ENCODE measurements around the gene SCG3. TPM values are rescaled to one million over a fixed set of nuclear protein-coding genes. Genes with fewer than 3 reads are reported as not detected.

The SCG3 gene
- total and polyA plus RNA-seq, 4 donors = 0.14 to 1.3 (median 0.26) TPM

DNA sequence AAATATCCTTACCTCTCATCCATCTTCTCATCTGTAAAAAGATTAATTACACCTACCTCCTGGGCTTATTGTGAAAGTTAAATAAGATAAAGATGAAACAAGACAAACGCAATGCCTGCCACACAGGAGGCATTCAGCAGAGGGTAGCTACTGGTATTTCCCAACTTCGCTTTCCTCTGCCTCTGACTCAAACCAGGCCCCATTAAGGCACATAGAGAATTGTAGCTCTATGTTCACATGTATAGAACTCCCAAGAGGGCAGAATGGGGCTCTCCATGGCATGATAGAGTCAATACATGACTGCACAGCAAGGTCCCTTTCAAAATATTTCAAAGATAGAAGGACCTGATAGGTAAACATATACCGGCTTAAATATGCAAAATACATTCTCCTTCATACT, 54.8 kb downstream of the SCG3 start:
- Histone ChIP-seq H3K4me1 (ENCODE audit: control insufficient read depth in 5 of 5, insufficient read depth in 5 of 5, low read length in 5 of 5) (peaks cover 0 to 18% (median 3%) of the 10 kb centered on the region in 5 donors), H3K9ac (ENCODE audit: insufficient read depth in 1 of 2, low read length in 2 of 2) (no peak overlapping the region), H3K4me3 (no peak overlapping the region), H3K36me3 (ENCODE audit: control insufficient read depth in 4 of 4, insufficient read depth in 4 of 4, low read length in 4 of 4) (no peaks in the 10 kb centered on the region), H3K27ac (ENCODE audit: low read depth in 1 of 2, low read length in 1 of 2) (peak overlapping the region in 1 of 2 donors; percentile 17), H3K9me3 (ENCODE audit: control insufficient read depth in 4 of 4, insufficient read depth in 3 of 4, low read length in 3 of 4) (no peaks in the 10 kb centered on the region), H3K27me3 (ENCODE audit: control insufficient read depth in 3 of 3, insufficient read depth in 3 of 3, low read length in 2 of 3) (peaks cover 0 to 8% (median 3%) of the 10 kb centered on the region in 3 donors)
- DNase-seq (no peak), ATAC-seq (ENCODE audit: insufficient read depth, low FRiP score) (no peak)
- WGBS, 2 donors = 32 to 53% methylated on average over 3 of the region's 3 CpGs
- TF ChIP-seq, protein P1, sequence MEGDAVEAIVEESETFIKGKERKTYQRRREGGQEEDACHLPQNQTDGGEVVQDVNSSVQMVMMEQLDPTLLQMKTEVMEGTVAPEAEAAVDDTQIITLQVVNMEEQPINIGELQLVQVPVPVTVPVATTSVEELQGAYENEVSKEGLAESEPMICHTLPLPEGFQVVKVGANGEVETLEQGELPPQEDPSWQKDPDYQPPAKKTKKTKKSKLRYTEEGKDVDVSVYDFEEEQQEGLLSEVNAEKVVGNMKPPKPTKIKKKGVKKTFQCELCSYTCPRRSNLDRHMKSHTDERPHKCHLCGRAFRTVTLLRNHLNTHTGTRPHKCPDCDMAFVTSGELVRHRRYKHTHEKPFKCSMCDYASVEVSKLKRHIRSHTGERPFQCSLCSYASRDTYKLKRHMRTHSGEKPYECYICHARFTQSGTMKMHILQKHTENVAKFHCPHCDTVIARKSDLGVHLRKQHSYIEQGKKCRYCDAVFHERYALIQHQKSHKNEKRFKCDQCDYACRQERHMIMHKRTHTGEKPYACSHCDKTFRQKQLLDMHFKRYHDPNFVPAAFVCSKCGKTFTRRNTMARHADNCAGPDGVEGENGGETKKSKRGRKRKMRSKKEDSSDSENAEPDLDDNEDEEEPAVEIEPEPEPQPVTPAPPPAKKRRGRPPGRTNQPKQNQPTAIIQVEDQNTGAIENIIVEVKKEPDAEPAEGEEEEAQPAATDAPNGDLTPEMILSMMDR (IDR thresholded peaks at IDR 0.05; ENCODE audit: control extremely low read depth, extremely low read depth) = no peak

DNA sequence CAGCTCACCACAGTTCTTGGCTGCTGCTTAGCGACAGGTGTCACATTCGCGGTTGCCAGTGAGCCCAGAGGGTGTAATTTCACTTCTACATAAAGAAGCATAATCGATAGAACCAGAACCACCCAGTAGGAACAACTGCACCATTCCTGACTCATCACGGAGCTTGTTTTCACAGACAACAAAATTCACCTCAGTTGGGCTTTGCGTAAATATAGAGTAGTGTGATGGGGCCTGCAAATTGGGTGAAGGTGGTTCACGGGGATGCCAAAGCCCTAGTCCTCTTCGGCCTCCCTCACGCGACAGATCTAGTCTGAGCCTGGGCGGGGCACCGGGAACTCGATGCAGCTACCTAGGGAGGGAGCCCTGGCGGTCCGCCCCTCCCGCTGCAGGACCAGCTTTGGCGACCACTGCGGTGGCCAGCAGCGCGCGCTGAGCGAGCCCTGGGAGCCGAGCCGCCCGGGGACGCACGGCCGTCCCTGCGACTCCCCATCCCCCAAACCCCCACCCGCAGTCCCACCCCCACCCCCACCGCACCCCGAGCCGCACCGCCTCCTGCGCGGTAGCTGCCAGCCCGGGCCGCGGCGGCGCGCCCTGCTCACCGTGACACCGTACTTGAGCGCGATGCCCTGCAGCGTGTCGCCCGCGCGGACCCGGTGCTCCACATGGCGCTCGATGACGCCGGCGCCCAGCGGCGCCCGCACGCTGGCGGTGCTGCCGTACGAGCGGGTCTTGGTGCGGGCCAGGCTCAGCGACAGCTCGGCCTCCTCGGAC, 55.6 kb downstream of the SCG3 start:
- ATAC-seq (ENCODE audit: insufficient read depth, low FRiP score) (peak; percentile 53), DNase-seq (no peak)
- Histone ChIP-seq H3K36me3 (ENCODE audit: control insufficient read depth in 4 of 4, insufficient read depth in 4 of 4, low read length in 4 of 4) (no peaks in the 10 kb centered on the region), H3K9me3 (ENCODE audit: control insufficient read depth in 4 of 4, insufficient read depth in 3 of 4, low read length in 3 of 4) (no peaks in the 10 kb centered on the region), H3K27ac (ENCODE audit: low read depth in 1 of 2, low read length in 1 of 2) (peak overlapping the region; percentile 47 to 89), H3K4me1 (ENCODE audit: control insufficient read depth in 5 of 5, insufficient read depth in 5 of 5, low read length in 5 of 5) (peaks cover 0 to 13% (median 3%) of the 10 kb centered on the region in 5 donors), H3K9ac (ENCODE audit: insufficient read depth in 1 of 2, low read length in 2 of 2) (peak overlapping the region in 1 of 2 donors; percentile 82), H3K4me3 (peak overlapping the region; percentile 72), H3K27me3 (ENCODE audit: control insufficient read depth in 3 of 3, insufficient read depth in 3 of 3, low read length in 2 of 3) (peaks cover 0 to 8% (median 3%) of the 10 kb centered on the region in 3 donors)
- WGBS, 2 donors = 2% methylated on average over 60 to 69 of the region's 69 CpGs
- TF ChIP-seq, protein P1 (IDR thresholded peaks at IDR 0.05; ENCODE audit: control extremely low read depth, extremely low read depth) = no peak

DNA sequence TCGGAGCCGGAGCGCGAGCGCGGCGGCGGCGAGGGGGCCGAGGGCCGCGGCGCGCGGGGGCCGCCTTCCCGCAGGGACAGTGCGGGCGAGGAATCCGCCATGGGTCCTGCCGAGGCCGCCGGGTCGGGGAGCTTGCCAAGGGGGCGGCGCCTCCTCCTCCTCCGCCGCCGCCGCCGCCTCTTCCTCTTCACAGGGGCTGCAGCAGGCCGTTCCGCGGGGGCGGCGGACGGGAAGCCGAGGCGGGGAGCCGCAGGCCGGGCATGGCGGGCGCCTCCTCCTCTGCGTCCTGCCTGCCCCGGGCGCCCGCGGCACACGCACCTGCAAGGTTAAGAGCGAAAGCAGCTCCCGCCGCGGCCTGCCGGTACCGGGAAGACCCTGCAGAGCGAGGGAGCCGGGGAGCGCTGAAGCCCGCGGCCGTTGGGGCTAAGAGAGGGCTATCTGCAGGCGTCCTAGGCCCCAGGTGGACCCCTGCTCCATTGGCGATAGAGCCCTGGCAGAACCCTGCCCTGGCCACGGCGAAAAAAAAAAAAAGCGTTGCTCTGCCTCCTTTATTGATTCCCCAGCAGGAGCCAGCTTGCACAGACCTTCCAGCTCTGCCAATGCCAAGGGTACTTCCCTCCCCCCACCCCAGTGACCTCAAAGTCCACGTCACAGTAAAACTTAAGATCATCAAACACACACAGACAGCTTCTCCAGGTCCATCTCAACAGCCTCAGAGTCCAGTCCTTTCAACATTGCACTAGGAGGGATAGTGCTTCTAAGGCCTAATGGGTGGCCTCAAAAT, 56.4 kb downstream of the SCG3 start, which contains the start of gene LYSMD2:
Gene LYSMD2 (minus strand): TSS at position 134 of the 784 bp plus-strand sequence. CDS start 33 bp downstream, at position 101.
- ATAC-seq (ENCODE audit: insufficient read depth, low FRiP score) (peak; percentile 90), DNase-seq (peak; percentile 61 to 73 (median 73))
- Histone ChIP-seq H3K4me1 (ENCODE audit: control insufficient read depth in 5 of 5, insufficient read depth in 5 of 5, low read length in 5 of 5) (peaks cover 0 to 11% (median 3%) of the 10 kb centered on the region in 5 donors), H3K27me3 (ENCODE audit: control insufficient read depth in 3 of 3, insufficient read depth in 3 of 3, low read length in 2 of 3) (peaks cover 0 to 8% (median 3%) of the 10 kb centered on the region in 3 donors), H3K27ac (ENCODE audit: low read depth in 1 of 2, low read length in 1 of 2) (peak within 1 kb of the TSS; percentile 47 to 89), H3K36me3 (ENCODE audit: control insufficient read depth in 4 of 4, insufficient read depth in 4 of 4, low read length in 4 of 4) (no peaks in the 10 kb centered on the region), H3K9ac (ENCODE audit: insufficient read depth in 1 of 2, low read length in 2 of 2) (peak within 1 kb of the TSS in 1 of 2 donors; percentile 82), H3K4me3 (peak within 1 kb of the TSS; percentile 72), H3K9me3 (ENCODE audit: control insufficient read depth in 4 of 4, insufficient read depth in 3 of 4, low read length in 3 of 4) (no peaks in the 10 kb centered on the region)
- 0 to 1% methylated on average over 33 to 67 of the region's 67 CpGs for WGBS, 2 donors
- TF ChIP-seq, protein P1 (IDR thresholded peaks at IDR 0.05; ENCODE audit: control extremely low read depth, extremely low read depth) = no peak

All from lung (tissue), 12 donors.